KMS-11 (cell line): Measurements from ENCODE around the gene TMEM143.
A peak's percentile ranks its signal among the peaks of the same experiment; 100 is the strongest.

Experiments used
- H2AFZ ChIP-seq: fragments of 200-600 bp; sonication (generic); 2 replicates; pipeline ENCODE4 v1.6.1; 2016; ENCODE audit warnings: antibody characterized with exemption, mixed run types, low read depth
- H3K27ac ChIP-seq: fragments of 200-600 bp; sonication (generic); 2 replicates; pipeline ENCODE4 v1.6.1; 2016; ENCODE audit warnings: mild to moderate bottlenecking, mixed run types
- H3K27me3 ChIP-seq: fragments of 200-600 bp; sonication (generic); 2 replicates; pipeline ENCODE4 v1.6.1; 2017; ENCODE audit warnings: mild to moderate bottlenecking, low read depth, mixed run types, moderate library complexity; ENCODE audit not compliant: insufficient read depth
- H3K36me3 ChIP-seq: fragments of 200-600 bp; sonication (generic); 2 replicates; pipeline ENCODE4 v1.6.1; 2017; ENCODE audit warnings: mild to moderate bottlenecking, mixed run types; ENCODE audit not compliant: insufficient read depth
- H3K4me1 ChIP-seq: fragments of 200-600 bp; sonication (generic); 2 replicates; pipeline ENCODE4 v1.6.1; 2016; ENCODE audit warnings: mild to moderate bottlenecking, low read depth, mixed run types; ENCODE audit not compliant: poor library complexity, severe bottlenecking
- H3K4me2 ChIP-seq: fragments of 200-600 bp; sonication (generic); 2 replicates; pipeline ENCODE4 v1.7.0; 2016; ENCODE audit warnings: mild to moderate bottlenecking, mixed run types
- H3K4me3 ChIP-seq: fragments of 200-600 bp; sonication (generic); IDR thresholded peaks from 2 replicates; pipeline ENCODE4 v1.6.1; 2017; ENCODE audit warnings: low read depth, low read length, mixed read lengths; ENCODE audit not compliant: insufficient read depth
- H3K79me2 ChIP-seq: fragments of 200-600 bp; sonication (generic); 2 replicates; pipeline ENCODE4 v1.6.1; 2016; ENCODE audit warnings: low read depth, mixed run types; ENCODE audit not compliant: insufficient read depth
- H3K9ac ChIP-seq: fragments of 200-600 bp; sonication (generic); 2 replicates; pipeline ENCODE4 v1.6.1; 2016; ENCODE audit warnings: mild to moderate bottlenecking, mixed run types
- H4K20me1 ChIP-seq: fragments of 200-600 bp; sonication (generic); 2 replicates; pipeline ENCODE4 v1.6.1; 2016; ENCODE audit warnings: mild to moderate bottlenecking, mixed run types; ENCODE audit not compliant: insufficient read depth
- CTCF ChIP-seq: fragments of 200-600 bp; sonication (generic); conservative IDR thresholded peaks from 2 replicates; pipeline ENCODE4 v1.6.1; 2017; ENCODE audit warnings: low read depth, mild to moderate bottlenecking, antibody characterized with exemption, low read length, moderate library complexity, mixed read lengths

The TMEM143 gene

DNA sequence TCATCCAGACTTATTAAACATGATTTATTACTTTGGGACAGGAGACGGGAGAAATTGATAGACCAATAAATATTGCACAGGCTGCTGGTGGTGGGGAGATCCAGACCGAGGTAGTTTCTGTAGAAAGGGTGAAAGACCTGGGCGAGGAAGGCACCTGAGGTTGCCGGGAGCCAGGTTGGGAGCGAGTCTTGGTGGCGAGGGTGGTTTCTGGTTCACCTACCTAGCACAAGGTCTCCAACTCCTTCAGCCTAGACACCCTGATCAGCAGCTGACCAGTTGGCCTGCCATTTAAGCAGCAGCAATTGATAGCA lies 31.4 kb downstream of the TMEM143 start:
- no peak overlapping the region for H3K4me3 ChIP-seq
- peak overlapping the region; percentile 32; the same call in 1 of the 2 replicates for H2AFZ ChIP-seq
- H3K27ac ChIP-seq = peak overlapping the region; percentile 48
- 0 out of 2 replicates have a peak, but pooled peaks cover under 1% of the 10 kb centered on the region for H3K79me2 ChIP-seq
- no peak for TF ChIP-seq CTCF
- H3K36me3 ChIP-seq = no peaks in the 10 kb centered on the region
- H3K4me2 ChIP-seq = peak overlapping the region; percentile 79
- no peak overlapping the region for H3K9ac ChIP-seq
- H4K20me1 ChIP-seq = no peaks in the 10 kb centered on the region
- H3K27me3 ChIP-seq = no peaks in the 10 kb centered on the region
- H3K4me1 ChIP-seq = peaks cover 26% of the 10 kb centered on the region

- H3K79me2 ChIP-seq = peaks cover 13% of the 10 kb centered on the region; the same call in 1 of the 2 replicates
- no peak overlapping the region for H3K4me3 ChIP-seq
- H3K9ac ChIP-seq = no peak overlapping the region; the same call in 1 of the 2 replicates
- no peaks in the 10 kb centered on the region for H3K36me3 ChIP-seq
- H4K20me1 ChIP-seq = no peaks in the 10 kb centered on the region
- no peak overlapping the region; the same call in 1 of the 2 replicates for H3K4me2 ChIP-seq
- no peak for TF ChIP-seq CTCF
- no peak overlapping the region for H2AFZ ChIP-seq
- H3K4me1 ChIP-seq = peaks cover 41% of the 10 kb centered on the region
- no peaks in the 10 kb centered on the region for H3K27me3 ChIP-seq
- no peak overlapping the region for H3K27ac ChIP-seq
Observed at GRCh38 chr19:48330012-48330681, 33.6 kb downstream of the TMEM143 start.

DNA sequence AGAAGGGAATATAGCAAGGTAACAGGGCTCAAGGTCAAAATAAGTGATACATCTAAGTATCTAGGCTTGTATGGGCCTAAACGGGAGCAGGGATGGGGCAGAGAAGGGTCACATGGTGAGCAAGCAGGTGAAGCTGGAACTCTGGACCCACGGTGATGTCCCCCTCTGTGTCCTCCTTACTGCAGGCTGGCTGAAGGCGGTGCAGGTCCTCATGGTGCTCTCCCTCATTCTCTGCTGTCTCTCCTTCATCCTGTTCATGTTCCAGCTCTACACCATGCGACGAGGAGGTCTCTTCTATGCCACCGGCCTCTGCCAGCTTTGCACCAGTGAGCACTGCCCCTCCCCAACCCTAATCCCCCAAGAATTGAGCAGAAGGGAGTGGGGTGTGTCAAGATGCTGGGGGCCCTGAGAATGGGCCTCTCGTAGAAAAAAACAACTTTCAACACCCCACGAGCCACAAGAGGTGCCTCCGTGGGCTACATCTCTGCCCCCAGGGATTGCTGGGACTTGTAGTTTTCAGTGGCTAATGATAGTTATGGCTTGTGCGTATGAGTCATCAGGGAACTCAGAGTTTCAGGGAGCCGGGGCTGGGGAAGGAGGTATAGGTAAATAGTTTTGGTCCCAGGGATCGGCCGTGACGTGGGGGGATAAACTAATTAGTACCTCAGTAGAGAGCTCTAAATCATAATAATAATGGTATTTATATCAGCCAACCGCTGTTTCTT lies 34.4 kb downstream of the TMEM143 start:
- H3K36me3 ChIP-seq = no peaks in the 10 kb centered on the region

GRCh38 chr19:48325265-48325910 lies 38.4 kb downstream of the TMEM143 start, which contains the start of gene EMP3:
Gene EMP3 (plus strand): TSS chr19:48325552. CDS start chr19:48326845, 1,293 bp downstream.
- no peak for TF ChIP-seq CTCF
- Histone ChIP-seq H3K4me2 (peak within 1 kb of the TSS; percentile 95), H3K4me1 (peaks cover 52% of the 10 kb centered on the region), H4K20me1 (no peaks in the 10 kb centered on the region), H3K27me3 (no peaks in the 10 kb centered on the region), H3K79me2 (peaks cover 13% of the 10 kb centered on the region; the same call in 1 of the 2 replicates), H3K9ac (peak within 1 kb of the TSS; percentile 80), H3K4me3 (no peak within 1 kb of the TSS), H3K36me3 (no peaks in the 10 kb centered on the region), H2AFZ (peak within 1 kb of the TSS; percentile 65), H3K27ac (peak within 1 kb of the TSS; percentile 69)

More for the DNA sequence above, 34.4 kb downstream of the TMEM143 start:
- no peak overlapping the region for H3K27ac ChIP-seq
- no peak for TF ChIP-seq CTCF
- H3K79me2 ChIP-seq = peaks cover 13% of the 10 kb centered on the region; the same call in 1 of the 2 replicates
- no peaks in the 10 kb centered on the region for H3K27me3 ChIP-seq
- no peak overlapping the region for H3K4me2 ChIP-seq
- H2AFZ ChIP-seq = no peak overlapping the region
- no peaks in the 10 kb centered on the region for H4K20me1 ChIP-seq
- no peak overlapping the region for H3K9ac ChIP-seq
- H3K4me3 ChIP-seq = no peak overlapping the region
- H3K4me1 ChIP-seq = peaks cover 43% of the 10 kb centered on the region
